WTC11 (cell line): ENCODE data around the gene ELANE. TPM values are rescaled to one million over a fixed set of nuclear protein-coding genes. Genes with fewer than 3 reads are reported as not detected.

Source experiments
- ATAC-seq: fragments of 200-7000 bp; cut with Tn5 transposase; 2 replicates; pipeline ENCODE4 v1.10.0; 2021; ENCODE audit warnings: mild to moderate bottlenecking, moderate library complexity
- CTCF ChIA-PET: fragments of 300-600 bp; sonication (Branson Sonifier 250); formaldehyde crosslinking; loops from one replicate; lab custom pipeline; 2021; ENCODE audit warnings: antibody characterized with exemption; lab: Charles Lee
- POLR2A ChIA-PET: fragments of 350-600 bp; sonication (Branson Sonifier 250); formaldehyde crosslinking; loops from one replicate; lab custom pipeline; 2021; ENCODE audit warnings: antibody characterized with exemption; lab: Charles Lee
- DNase-seq: peaks from one replicate; pipeline ENCODE4 v3.0.0; 2021; ENCODE audit warnings: low spot score
- H3K27ac Mint-ChIP-seq: 2 replicates; pipeline ENCODE4 v1.8.0; 2021; ENCODE audit warnings: mixed read lengths
- H3K27me3 Mint-ChIP-seq: 2 replicates; pipeline ENCODE4 v1.8.0; 2021; ENCODE audit warnings: low read depth, mild to moderate bottlenecking, moderate library complexity, mixed read lengths
- H3K36me3 Mint-ChIP-seq: 2 replicates; pipeline ENCODE4 v1.8.0; 2021; ENCODE audit warnings: mixed read lengths
- H3K4me1 Mint-ChIP-seq: 2 replicates; pipeline ENCODE4 v1.8.0; 2022; ENCODE audit warnings: mixed read lengths
- H3K4me3 Mint-ChIP-seq: 2 replicates; pipeline ENCODE4 v1.8.0; 2021; ENCODE audit warnings: mild to moderate bottlenecking, moderate library complexity, mixed read lengths
- H3K9me3 Mint-ChIP-seq: 2 replicates; pipeline ENCODE4 v1.8.0; 2021; ENCODE audit warnings: mixed read lengths
- CREM ChIP-seq: sonication (generic); formaldehyde crosslinking; IDR thresholded peaks from 2 replicates; pipeline ENCODE4 v1.8.1; 2022; ENCODE audit warnings: mild to moderate bottlenecking, missing genetic modification reagents, moderate library complexity
- HMGA2 ChIP-seq: fragments of 250-450 bp; sonication (Bioruptor Pico); IDR thresholded peaks from 2 replicates; pipeline ENCODE4 v1.4.0; 2021; ENCODE audit warnings: mild to moderate bottlenecking, moderate library complexity
- MYBL2 ChIP-seq: sonication (generic); formaldehyde crosslinking; IDR thresholded peaks from 2 replicates; pipeline ENCODE4 v1.8.1; 2023; ENCODE audit warnings: mild to moderate bottlenecking, moderate library complexity, missing genetic modification reagents
- PRRX2 ChIP-seq: fragments of 250-450 bp; sonication (Bioruptor Pico); IDR thresholded peaks from 2 replicates; pipeline ENCODE4 v1.8.0; 2021; ENCODE audit warnings: mild to moderate bottlenecking
- SOX15 ChIP-seq: fragments of 250-450 bp; sonication (Bioruptor Pico); IDR thresholded peaks from 2 replicates; pipeline ENCODE4 v1.9.0; 2021; ENCODE audit warnings: mild to moderate bottlenecking
- TCF7 ChIP-seq: sonication (generic); formaldehyde crosslinking; IDR thresholded peaks from 2 replicates; pipeline ENCODE4 v1.8.0; 2022; ENCODE audit warnings: mild to moderate bottlenecking, low read depth, missing genetic modification reagents, moderate library complexity
- ZNF121 ChIP-seq: sonication (generic); formaldehyde crosslinking; IDR thresholded peaks from 2 replicates; pipeline ENCODE4 v1.8.0; 2023; ENCODE audit warnings: missing genetic modification reagents
- total RNA-seq: library from RNA; stranded (reverse); gene quantifications from 3 replicates; pipeline ENCODE4 v1.2.3, GENCODE V29; 2021
- TF ChIP-seq, protein P1 (sequence below): sonication (generic); formaldehyde crosslinking; IDR thresholded peaks from 2 replicates; pipeline ENCODE4 v1.8.1; 2022; ENCODE audit warnings: low read depth, missing genetic modification reagents, borderline replicate concordance
- TF ChIP-seq, protein P2 (sequence below): sonication (generic); formaldehyde crosslinking; IDR thresholded peaks from 2 replicates; pipeline ENCODE4 v1.8.1; 2022; ENCODE audit warnings: mild to moderate bottlenecking, missing genetic modification reagents, moderate library complexity, borderline replicate concordance
- TF ChIP-seq, protein P3 (sequence below): fragments of 250-450 bp; sonication (Bioruptor Pico); IDR thresholded peaks from 2 replicates; pipeline ENCODE4 v1.8.0; 2021; ENCODE audit warnings: mild to moderate bottlenecking
- TF ChIP-seq, protein P4 (sequence below): sonication (generic); formaldehyde crosslinking; IDR thresholded peaks from 2 replicates; pipeline ENCODE4 v1.8.0; 2022; ENCODE audit warnings: mild to moderate bottlenecking, missing genetic modification reagents
- TF ChIP-seq, protein P5 (sequence below): sonication (generic); formaldehyde crosslinking; IDR thresholded peaks from 2 replicates; pipeline ENCODE4 v1.8.1; 2023; ENCODE audit warnings: mild to moderate bottlenecking, missing genetic modification reagents
- TF ChIP-seq, protein P6 (sequence below): fragments of 250-450 bp; sonication (Bioruptor Pico); IDR thresholded peaks from 2 replicates; pipeline ENCODE4 v1.9.0; 2021; ENCODE audit warnings: mild to moderate bottlenecking

ELANE gene
- total RNA-seq, 1 experiment from 2014 or later, result not detected

DNA sequence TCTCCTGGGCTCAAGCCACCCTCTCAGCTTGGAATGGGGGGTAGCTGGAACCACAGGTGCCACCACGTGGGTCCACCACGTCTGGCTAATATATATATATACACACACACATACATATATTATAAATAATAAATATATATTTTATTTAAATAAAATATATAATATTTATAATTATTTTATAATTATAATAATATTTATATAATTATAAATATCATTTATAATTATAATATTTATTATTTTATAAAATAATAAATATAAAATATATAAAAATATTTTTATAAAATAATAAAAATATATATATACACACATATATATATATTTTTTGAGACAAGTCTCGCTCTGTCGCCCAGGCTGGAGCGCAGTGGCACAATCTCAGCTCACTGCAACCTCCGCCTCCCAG, 2.4 kb downstream of the ELANE start:
- no peak overlapping the region for H3K27ac Mint-ChIP-seq
- TF ChIP-seq CREM (no peak), HMGA2 (CRISPR knock-in tag) (peak; percentile 97)
- TF ChIP-seq, protein P1, sequence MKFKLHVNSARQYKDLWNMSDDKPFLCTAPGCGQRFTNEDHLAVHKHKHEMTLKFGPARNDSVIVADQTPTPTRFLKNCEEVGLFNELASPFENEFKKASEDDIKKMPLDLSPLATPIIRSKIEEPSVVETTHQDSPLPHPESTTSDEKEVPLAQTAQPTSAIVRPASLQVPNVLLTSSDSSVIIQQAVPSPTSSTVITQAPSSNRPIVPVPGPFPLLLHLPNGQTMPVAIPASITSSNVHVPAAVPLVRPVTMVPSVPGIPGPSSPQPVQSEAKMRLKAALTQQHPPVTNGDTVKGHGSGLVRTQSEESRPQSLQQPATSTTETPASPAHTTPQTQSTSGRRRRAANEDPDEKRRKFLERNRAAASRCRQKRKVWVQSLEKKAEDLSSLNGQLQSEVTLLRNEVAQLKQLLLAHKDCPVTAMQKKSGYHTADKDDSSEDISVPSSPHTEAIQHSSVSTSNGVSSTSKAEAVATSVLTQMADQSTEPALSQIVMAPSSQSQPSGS (CRISPR knock-in tag), result no peak
- TF ChIP-seq, protein P2, sequence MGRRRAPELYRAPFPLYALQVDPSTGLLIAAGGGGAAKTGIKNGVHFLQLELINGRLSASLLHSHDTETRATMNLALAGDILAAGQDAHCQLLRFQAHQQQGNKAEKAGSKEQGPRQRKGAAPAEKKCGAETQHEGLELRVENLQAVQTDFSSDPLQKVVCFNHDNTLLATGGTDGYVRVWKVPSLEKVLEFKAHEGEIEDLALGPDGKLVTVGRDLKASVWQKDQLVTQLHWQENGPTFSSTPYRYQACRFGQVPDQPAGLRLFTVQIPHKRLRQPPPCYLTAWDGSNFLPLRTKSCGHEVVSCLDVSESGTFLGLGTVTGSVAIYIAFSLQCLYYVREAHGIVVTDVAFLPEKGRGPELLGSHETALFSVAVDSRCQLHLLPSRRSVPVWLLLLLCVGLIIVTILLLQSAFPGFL, result no peak
- no peaks in the 10 kb centered on the region for H3K36me3 Mint-ChIP-seq
- H3K9me3 Mint-ChIP-seq, result no peaks in the 10 kb centered on the region
- DNase-seq, result no peak
- no peaks in the 10 kb centered on the region for H3K4me1 Mint-ChIP-seq
- H3K27me3 Mint-ChIP-seq, result peaks cover 20% of the 10 kb centered on the region
- H3K4me3 Mint-ChIP-seq, result no peak overlapping the region
- ChIA-PET CTCF (interaction anchor here (3.0 kb wide), 1 partner anchor 65 kb away, joined by 13 read pairs; no protein-coding TSS in a partner anchor), POLR2A (interaction anchor here (0.7 kb wide), 1 partner anchor 1645 kb away, joined by 5 read pairs; no protein-coding TSS in a partner anchor)
- no peak for ATAC-seq

DNA sequence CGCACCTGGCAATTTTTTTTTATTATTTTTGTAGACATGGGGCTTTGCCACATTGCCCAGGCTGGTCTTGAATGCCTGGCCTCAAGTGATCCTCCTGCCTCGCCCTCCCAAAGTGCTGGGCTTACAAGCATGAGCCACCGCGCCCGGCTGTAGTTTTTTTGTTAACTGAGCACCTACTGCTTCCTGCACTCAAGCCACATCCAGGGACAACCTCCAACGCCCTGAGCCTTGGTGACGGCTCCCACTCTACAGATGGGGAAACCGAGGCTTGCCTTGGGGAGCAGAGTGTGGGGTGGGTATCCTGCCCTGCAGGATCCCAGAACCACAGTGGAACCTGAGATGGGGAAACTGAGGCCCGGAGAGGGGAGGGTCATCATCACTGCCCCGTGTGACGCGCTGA, 3.0 kb downstream of the ELANE start:
- no peaks in the 10 kb centered on the region for H3K9me3 Mint-ChIP-seq
- CTCF ChIA-PET, result interaction anchor here (1.0 to 3.0 kb wide), 3 partner anchors 18 to 129 kb away, joined by 3 to 13 read pairs (median 5); partner anchors contain the start of gene WDR18

DNA sequence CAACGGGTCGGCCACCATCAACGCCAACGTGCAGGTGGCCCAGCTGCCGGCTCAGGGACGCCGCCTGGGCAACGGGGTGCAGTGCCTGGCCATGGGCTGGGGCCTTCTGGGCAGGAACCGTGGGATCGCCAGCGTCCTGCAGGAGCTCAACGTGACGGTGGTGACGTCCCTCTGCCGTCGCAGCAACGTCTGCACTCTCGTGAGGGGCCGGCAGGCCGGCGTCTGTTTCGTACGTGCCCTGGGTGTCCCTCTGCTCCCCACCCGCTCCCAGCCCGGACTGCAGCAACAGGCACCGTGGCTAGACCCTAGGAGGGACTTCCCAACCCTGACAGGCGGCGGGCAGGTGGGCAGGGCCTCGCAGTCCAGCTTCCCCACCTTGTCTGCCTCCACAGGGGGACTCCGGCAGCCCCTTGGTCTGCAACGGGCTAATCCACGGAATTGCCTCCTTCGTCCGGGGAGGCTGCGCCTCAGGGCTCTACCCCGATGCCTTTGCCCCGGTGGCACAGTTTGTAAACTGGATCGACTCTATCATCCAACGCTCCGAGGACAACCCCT, 3.5 kb downstream of the ELANE start:
- CTCF ChIA-PET, result interaction anchor here (0.6 to 3.0 kb wide), 9 partner anchors 17 to 152 kb away, joined by 3 to 13 read pairs (median 4); partner anchors contain the start of gene WDR18
- DNase-seq (peak; percentile 16), ATAC-seq (no peak)
- no peaks in the 10 kb centered on the region for H3K9me3 Mint-ChIP-seq
- H3K36me3 Mint-ChIP-seq, result no peaks in the 10 kb centered on the region
- peaks cover 27% of the 10 kb centered on the region for H3K27me3 Mint-ChIP-seq
- no peak overlapping the region for H3K27ac Mint-ChIP-seq
- no peak overlapping the region for H3K4me3 Mint-ChIP-seq
- no peaks in the 10 kb centered on the region for H3K4me1 Mint-ChIP-seq
- no peak for TF ChIP-seq MYBL2 (CRISPR knock-in tag)
- POLR2A ChIA-PET, result no interaction called here

More for the DNA sequence above, 3.0 kb downstream of the ELANE start:
- Mint-ChIP-seq H3K27me3 (peaks cover 26% of the 10 kb centered on the region), H3K4me3 (no peak overlapping the region), H3K36me3 (no peaks in the 10 kb centered on the region), H3K27ac (no peak overlapping the region), H3K4me1 (no peaks in the 10 kb centered on the region)
- no peak for ATAC-seq
- TF ChIP-seq, protein P3, sequence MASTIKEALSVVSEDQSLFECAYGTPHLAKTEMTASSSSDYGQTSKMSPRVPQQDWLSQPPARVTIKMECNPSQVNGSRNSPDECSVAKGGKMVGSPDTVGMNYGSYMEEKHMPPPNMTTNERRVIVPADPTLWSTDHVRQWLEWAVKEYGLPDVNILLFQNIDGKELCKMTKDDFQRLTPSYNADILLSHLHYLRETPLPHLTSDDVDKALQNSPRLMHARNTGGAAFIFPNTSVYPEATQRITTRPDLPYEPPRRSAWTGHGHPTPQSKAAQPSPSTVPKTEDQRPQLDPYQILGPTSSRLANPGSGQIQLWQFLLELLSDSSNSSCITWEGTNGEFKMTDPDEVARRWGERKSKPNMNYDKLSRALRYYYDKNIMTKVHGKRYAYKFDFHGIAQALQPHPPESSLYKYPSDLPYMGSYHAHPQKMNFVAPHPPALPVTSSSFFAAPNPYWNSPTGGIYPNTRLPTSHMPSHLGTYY, result no peak
- TF ChIP-seq, protein P4, sequence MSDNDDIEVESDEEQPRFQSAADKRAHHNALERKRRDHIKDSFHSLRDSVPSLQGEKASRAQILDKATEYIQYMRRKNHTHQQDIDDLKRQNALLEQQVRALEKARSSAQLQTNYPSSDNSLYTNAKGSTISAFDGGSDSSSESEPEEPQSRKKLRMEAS (CRISPR knock-in tag), result no peak
- TF ChIP-seq, protein P5, sequence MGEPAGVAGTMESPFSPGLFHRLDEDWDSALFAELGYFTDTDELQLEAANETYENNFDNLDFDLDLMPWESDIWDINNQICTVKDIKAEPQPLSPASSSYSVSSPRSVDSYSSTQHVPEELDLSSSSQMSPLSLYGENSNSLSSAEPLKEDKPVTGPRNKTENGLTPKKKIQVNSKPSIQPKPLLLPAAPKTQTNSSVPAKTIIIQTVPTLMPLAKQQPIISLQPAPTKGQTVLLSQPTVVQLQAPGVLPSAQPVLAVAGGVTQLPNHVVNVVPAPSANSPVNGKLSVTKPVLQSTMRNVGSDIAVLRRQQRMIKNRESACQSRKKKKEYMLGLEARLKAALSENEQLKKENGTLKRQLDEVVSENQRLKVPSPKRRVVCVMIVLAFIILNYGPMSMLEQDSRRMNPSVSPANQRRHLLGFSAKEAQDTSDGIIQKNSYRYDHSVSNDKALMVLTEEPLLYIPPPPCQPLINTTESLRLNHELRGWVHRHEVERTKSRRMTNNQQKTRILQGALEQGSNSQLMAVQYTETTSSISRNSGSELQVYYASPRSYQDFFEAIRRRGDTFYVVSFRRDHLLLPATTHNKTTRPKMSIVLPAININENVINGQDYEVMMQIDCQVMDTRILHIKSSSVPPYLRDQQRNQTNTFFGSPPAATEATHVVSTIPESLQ, result no peak
- TF ChIP-seq, protein P1 (CRISPR knock-in tag), result no peak
- TF ChIP-seq PRRX2 (CRISPR knock-in tag) (no peak), SOX15 (CRISPR knock-in tag) (no peak), TCF7 (CRISPR knock-in tag) (no peak), ZNF121 (CRISPR knock-in tag) (no peak)
- TF ChIP-seq, protein P6, sequence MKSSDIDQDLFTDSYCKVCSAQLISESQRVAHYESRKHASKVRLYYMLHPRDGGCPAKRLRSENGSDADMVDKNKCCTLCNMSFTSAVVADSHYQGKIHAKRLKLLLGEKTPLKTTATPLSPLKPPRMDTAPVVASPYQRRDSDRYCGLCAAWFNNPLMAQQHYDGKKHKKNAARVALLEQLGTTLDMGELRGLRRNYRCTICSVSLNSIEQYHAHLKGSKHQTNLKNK (CRISPR knock-in tag), result no peak
- POLR2A ChIA-PET, result no interaction called here
- no peak for DNase-seq
